HTERT RPE-1 (cell line): Measurements from ENCODE around the gene TMEM240.
"Not testable (repeated sequence)": the region's sequence is repeated elsewhere in the genome, so short reads cannot be mapped to it uniquely, and the experiment has no call there.

Experiments used
- in situ Hi-C: fragments of 300-500 bp; cut with MboI; formaldehyde crosslinking; loops from 4 replicates; pipeline ENCODE4 v1.14.3; 2020; ENCODE audit warnings: low sequenced_read_pairs

TMEM240 gene

DNA sequence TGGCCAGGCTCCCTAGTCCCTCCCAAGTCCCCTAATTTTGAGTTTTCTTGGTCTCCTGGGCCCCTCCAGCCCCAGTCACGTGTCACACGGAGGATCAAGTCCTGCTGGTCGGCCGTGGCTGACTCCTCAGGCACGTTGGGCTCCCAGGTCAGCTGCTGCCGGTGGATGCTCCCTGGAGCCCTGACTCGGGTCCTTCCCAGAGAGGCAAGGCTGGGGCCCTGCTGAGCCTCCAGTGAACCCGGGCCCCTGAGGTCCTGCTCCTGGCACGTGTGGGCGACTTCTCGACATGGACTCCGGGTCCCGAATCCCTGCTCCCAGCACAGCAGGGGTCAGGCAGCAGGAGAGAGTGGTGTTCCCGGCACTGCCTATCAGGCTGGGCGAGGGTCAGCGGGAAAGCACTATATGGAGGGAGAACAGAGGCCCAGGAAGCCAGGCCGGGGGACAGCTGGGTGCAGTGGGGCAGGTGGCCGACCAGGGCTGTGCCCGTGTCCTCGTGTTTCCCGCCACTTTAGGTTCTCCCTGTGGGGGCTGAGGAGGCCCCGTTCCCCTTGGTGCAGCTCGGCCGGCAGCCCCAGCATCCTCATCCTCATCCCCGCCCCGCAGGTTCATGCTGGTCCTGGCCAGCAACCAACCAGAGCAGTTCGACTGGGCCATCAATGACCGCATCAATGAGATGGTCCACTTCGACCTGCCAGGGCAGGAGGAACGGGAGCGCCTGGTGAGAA is 13.2 kb downstream of the TMEM240 start:
- in situ Hi-C loops, result no loop called here

DNA sequence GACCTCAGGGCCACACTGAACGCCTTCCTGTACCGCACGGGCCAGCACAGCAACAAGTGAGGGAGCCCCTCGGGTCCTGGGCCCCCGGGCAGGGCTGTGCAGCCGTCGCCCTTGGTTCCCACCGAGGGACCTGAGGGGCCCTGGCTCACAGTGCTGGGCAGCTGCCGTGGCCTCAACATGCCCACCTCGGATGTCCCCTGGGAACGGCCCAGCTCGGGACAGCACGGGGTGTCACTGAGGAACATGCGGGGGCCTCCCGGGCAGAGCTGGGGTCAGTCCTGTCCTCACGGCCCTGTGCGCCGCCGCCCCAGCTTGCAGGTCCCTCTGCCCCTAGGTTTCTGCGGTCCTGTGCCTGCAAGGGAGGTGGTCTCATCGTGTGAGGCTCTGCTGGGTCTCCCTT is 13.9 kb downstream of the TMEM240 start:
- in situ Hi-C loops, result not testable (repeated sequence)

DNA sequence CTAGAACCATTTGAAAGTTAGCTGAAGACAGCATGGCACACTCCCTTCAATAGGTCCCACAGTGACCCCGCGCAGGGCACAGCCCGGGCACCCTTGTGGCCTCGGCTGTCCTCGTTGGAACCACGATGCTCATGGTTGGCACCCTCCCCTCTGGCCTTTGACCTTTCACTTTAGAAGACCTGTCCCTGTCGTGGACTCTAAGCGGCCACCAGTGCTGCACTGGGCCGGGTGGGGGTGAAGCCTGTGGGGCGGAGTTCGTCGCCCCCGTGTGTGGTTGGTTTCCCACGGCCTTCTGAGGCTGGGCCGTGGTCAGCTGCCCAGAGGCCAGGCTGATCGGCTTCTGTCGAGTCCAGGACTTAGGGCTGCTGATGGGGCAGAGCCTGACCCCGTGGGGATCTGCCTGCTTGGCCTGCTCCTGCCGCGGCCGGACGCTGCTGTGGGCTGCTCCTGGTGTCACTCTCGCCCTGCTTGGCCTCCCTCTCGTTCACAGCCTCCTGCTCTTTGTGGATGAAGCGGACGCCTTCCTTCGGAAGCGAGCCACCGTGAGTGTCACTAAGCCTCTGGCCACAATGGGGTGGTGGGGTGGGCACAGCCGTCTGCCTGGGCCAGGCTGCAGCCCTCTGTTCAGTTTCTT is 15.6 kb downstream of the TMEM240 start:
- in situ Hi-C loops, result not testable (repeated sequence)

DNA sequence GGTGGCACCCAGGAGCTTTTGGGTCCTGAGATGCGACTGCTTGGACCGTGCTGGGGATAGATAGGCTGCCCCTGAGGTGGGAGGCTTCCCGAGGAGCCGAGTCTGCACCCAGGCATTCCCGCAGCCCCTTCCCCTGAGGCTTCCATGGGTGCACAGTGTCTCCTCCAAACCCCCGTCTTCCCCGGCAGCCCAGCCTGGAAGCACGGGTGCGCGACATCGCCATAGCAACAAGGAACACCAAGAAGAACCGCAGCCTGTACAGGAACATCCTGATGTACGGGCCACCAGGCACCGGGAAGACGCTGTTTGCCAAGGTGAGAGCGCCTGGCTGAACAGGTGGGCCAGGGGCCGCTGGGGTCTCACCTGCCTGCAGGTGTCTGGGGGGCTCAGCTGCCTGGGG is 16.8 kb downstream of the TMEM240 start:
- in situ Hi-C loops, result not testable (repeated sequence)

DNA sequence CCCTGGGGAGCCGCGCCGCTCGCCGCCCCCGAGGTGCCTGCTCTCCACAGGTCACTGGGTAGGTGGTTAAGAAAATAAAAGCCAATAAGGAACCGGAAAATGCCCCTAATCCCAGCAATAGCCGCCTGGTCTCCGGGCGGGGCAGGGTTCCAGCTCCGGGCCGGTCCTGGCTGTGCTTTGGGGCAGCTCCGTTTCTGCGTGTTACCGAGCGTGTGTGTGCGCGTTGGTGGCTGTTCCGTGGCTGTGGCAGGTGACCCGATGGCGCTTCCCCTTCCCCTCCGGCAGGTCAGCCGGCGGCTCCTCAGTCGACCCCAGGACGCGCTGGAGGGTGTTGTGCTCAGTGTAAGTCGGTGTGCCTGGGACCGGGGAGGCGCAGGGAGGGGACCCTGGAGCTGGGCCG is 17.2 kb downstream of the TMEM240 start:
- in situ Hi-C loops, result not testable (repeated sequence)

DNA sequence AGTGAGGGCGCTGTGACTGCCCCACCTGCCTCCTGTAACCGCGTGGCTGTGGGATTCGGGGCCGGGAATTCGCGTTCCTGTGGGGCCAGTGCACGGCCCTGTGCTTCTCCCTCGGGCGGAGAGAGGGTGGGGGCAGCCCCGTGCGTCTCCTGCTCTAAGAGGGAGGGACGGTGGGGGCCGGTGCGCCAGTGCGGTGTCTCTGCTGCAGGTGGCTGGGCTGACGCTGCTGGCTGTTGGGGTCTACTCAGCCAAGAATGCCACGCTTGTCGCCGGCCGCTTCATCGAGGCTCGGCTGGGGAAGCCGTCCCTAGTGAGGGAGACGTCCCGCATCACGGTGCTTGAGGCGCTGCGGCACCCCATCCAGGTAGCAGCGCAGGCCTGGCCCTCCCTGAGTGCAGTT is 17.9 kb downstream of the TMEM240 start:
- in situ Hi-C loops, result not testable (repeated sequence)

DNA sequence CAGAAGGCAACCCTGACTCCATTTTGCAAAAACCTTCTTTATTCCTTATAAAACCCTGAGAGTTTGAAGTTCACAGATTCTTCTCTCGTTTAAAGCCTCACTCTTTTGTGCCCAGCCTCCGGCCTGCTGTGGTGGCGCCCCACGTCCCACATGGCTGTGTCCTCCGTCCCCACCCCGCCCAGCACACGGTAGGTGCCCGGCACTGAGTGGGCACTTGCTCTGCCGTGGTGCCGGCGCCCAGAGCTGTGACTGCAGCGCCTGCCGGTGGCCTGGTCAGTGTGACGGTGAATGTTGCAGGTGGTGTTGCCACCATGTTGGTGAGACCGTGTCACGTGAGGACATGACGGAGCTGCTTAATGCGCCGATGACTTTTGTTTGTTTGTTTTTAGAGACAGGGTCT is 19.1 kb downstream of the TMEM240 start:
- in situ Hi-C loops, result no loop called here

DNA sequence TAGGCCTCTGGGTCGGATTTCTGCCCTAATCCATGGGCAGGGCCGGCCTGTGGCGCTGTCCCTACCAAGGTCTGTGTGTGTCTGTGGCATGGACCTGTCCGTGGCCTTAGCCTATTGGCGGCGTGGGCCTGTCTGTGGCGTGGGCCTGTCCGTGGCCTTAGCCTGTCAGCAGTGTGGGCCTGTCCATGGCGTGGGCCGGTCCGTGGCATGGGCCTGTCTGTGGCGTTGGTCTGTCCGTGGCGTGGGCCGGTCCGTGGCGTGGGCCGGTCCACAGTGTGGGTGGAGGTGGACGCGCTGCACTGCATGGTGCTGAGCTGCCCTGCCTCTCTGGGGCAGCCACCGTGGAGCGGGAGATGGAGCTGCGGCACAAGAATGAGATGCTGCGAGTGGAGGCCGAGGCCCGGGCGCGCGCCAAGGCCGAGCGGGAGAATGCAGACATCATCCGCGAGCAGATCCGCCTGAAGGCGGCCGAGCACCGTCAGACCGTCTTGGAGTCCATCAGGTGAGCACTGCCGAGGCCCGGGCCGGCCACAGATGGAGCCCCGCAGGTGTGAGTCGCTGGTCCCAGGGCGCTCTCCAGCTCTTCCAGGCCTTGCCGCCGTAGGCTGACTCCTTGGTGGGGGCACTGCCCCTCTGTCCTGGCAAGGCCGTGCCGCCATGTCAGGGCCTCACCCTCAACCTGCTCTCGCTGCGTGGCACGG is 20.5 kb downstream of the TMEM240 start:
- in situ Hi-C loops, result not testable (repeated sequence)

DNA sequence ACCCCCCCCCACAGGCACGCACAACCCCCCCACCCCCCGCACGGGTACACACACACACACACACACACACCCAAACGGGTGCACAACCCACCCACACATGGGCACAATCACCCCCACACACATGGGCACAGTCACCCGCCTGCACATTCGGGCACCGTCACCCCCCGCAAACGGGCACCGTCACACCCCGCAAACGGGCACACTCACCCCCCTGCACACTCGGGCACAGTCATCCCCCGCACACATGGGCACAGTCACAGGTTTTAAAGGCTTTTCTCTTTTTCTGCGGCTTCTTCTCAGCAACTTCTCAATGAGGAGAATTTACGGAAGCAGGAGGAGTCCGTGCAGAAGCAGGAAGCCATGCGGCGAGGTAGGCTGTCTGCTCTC is 21.8 kb downstream of the TMEM240 start:
- in situ Hi-C loops, result not testable (repeated sequence)

DNA sequence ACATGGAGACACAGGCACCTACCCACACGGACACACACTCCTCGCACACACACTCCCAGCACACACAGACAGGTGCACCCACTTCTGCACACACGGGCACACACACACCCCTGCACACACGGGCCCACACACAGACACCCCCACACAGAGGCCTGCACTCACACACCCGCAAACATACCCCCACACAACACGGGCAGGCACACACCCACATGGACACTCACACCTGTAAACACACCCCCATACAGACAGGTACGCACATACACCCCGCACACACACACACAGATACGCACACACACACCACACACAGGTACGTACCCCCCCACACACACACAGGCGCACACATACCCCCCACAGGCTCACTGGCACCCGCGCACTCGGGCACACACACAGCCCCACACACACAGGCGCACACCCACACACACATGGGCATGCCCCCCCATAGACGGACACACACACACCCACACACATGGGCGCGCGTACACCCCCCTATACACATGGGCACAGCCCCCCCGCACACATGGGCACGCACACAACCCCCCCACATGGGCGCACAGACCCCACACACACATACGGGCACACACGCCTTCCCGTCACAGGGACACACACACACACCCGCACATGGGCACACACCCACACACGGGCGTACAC is 22.3 kb downstream of the TMEM240 start:
- in situ Hi-C loops, result no loop called here

DNA sequence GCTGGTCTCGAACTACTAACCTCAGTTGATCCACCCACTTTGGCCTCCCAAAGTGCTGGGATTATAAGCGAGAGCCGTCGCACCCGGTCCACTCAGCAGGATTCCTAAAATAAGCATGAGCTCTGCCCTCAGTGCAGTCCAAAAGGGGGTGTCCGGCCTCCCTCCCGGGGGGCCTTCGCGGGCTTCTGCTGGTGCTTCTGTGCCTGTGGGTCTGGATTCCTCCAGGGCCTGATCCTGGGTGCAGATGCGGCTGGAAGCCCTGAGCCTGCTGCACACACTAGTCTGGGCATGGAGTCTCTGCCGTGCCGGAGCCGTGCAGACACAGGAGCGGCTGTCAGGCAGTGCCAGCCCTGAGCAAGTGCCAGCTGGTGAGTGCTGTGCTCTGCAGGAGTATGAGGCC is 23.5 kb downstream of the TMEM240 start:
- in situ Hi-C loops, result not testable (repeated sequence)

DNA sequence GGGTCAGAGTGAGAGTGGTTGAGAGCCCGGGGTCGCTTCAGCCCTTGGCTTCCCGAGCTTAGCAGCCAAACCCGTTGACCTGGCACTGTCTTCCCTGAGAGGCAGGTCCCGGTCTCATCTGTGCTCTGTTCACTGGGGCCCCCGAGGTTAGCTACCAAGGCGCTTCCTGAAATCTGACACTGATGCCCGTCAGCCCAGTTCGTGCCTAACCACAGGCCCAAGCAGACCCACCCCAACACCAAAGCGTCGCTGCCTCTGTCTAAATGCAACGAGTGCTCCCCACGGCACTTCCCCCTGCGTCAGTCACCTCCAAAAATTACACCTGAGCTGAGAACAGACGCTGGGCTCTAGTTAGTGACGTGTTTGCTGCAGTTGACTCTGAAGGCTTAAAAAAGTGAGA is 26.0 kb downstream of the TMEM240 start:
- in situ Hi-C loops, result not testable (repeated sequence)

DNA sequence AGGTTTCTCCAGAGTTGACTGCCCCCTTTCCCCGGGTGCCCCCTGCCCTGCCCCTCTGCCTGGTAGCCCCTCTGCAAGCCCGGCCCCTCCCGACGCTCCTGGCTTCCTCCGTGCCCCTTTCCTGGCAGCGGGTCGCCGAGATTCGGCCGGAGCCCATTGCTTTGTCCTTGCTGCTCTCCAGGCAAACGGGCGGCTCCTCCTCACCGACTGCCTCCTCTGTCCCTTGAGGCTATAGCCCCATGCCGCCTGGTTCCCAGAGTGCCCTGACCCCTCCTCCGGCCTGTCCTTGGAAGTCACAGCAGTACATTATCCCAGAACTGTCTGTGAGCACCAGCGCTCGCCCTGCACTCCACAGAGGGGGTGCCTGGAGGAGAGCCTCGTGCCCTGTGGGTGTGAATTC is 26.7 kb downstream of the TMEM240 start:
- in situ Hi-C loops, result not testable (repeated sequence)

DNA sequence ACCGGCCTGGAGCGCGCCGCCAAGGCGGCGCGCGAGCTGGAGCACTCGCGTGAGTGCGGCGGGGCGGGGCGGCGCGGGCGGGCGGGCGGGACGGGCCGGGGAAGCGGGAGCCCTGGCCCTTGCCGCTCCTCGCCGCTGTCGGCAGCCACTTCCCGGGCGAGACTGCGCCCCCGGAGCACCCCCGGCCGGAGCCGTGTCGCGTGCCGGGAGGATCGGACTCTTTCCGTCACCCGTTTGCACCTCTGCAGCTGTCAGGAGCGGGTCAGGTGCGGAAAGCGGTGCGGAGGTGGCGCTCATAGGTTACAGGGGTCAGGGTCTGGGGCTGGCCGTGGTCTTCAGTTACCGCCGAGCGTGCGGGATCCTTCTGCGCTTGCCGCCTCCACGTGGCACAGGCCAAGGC is 28.0 kb downstream of the TMEM240 start:
- in situ Hi-C loops, result not testable (repeated sequence)

DNA sequence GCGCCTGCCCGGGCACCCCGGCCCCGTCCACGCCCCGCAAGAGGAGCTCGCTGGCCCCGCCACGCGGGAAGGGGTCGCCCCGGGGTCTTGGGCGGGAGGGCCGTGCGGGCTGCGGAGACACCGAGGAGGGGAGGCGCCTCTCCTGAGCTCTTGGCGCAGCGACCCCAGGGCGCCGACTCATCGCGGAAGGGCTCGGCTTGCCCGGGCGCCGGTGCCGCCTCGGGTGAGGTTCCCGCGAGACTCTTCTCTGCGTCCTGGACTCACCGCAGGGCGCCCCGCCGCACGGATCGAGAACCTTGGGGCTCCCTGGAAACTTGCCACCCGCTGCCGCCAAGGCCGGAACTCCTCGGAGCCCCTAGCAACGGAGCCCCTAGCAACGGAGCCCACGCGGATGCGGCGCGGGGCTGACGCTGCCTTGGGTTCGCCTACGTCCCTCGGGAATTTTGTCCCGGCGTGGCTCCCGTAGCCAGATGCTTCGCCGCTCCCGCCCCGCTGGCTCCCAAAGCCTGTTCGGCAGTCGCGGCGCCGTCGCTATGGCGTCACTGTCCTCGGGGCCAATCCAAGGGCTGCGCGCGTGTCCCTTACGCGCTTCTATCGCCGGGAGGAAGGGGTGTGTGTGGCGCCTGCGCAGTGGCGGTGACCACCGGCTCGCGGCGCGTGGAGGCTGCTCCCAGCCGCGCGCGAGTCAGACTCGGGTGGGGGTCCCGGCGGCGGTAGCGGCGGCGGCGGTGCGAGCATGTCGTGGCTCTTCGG is 28.7 kb downstream of the TMEM240 start, which contains the start of gene ATAD3A:
ATAD3A (plus strand) TSS at position 630 of the 753 bp plus-strand sequence; CDS start at position 737, 107 bp downstream.
- in situ Hi-C loops, result no loop called here

DNA sequence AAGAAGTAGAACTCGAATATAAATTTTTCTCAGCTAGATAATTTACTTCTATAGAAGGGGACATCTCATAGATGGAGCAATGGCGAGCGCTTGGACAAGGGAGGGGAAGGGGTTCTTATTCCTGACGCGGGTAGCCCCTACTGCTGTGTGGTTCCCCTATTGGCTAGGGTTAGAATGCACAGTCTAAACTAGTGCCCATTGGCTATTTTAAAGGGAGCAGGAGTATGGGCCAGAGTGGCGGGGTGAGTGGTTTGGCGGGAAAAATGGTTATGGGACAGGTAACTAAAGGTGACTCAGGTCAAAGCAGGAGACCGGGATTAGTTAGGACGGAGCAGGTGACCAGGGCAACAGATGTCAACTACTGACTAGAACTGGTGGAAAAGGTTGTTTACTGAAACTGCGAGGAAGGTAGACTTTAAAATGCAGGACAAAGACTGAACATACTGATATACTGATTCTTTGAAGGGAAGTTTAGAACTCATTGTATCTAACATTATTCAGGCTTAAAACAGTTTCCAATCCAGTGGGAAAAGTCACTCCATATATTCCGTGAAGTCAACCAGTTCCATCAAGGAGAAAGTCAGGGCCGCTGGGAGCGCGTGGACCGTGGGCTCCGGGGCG is 29.4 kb downstream of the TMEM240 start:
- in situ Hi-C loops, result no loop called here

DNA sequence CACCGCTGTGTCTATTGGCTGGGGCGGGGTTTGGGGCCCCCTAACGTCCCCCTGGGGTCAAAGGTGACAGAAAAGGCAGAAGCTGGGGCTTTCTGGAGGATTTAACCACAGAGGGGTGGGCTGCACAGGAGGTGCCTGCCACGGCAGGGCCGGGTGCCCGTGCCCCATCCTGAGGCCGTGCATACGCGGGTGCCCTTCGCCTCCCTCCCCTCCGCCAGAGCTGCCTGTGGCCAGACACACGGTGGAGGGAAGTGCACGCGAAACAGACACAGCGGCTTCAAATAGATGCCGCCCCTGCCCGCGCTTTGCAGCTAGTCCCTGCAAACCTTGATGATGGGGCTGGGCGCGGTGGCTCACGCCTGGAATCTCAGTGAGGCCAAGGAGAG is 31.0 kb downstream of the TMEM240 start:
- in situ Hi-C loops, result not testable (repeated sequence)

DNA sequence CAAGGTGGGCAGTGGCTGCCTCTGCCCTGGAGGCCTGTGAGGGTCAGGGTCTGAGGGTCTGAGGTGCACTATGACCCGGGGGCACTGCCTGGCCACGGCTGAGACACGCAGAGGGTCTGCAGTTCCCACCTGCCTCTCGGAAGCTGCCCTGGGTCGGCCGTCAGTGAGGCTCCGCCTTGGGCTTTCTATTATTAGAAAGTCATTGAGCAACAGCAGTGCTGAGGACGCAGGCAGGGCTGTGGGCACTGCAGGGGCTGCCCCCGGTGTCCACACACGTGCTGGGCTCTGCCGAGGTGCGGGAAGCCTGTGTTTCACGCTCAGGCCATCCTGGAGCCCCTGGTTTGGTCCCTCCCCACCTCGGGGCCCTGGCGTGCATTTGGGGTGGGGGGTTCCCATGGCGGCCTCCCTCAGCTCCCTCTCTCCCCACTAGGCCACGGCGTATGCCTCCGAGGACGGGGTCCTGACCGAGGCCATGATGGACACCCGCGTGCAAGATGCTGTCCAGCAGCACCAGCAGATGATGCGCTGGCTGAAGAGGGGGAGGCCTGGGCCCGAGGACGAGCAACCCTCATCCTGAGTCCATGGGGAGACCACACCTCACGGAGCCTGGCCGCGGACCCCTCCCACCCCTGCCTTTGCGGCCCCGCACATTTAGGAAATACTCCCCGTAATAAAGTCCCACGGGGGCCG is 31.5 kb downstream of the TMEM240 start:
- in situ Hi-C loops, result not testable (repeated sequence)

DNA sequence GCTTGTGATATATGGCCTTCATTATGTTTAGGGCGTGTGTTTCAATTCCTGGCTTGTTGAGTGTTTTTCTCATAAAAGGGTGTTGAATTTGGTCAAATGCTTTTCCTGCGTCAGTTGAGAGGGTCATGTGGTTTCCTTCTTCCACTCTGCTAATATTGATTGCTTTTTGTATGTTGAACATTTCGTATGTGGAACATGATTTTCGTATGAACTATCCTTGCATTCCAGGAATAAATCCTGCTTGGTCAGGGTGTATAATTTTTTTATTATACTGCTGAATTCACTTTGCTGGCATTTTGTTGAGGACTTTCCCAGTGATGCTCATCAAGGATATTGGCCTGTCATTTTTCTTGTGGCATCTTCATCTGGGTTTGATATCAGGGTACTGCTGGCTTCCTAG is 33.1 kb downstream of the TMEM240 start:
- in situ Hi-C loops, result no loop called here

DNA sequence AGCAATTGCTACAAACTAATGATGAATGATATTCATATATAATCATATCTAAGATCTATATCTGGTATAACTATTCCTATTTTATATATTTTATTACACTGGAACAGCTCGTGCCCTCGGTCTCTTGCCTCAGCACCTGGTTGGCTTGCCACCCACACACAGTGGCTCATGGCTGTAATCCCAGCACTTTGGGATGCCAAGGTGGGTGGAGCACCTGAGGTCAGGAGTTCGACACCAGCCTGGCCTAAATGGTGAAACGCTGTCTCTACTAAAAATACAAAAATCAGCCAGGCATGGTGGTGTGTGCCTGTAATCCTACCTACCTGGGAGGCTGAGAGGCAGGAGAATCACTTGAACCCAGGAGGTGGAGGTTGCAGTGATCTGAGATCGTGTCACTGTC is 34.6 kb downstream of the TMEM240 start:
- in situ Hi-C loops, result not testable (repeated sequence)
